Stomach (tissue), 9 donors: ENCODE results near the gene SORCS1. TPM values are rescaled to one million over a fixed set of nuclear protein-coding genes. Genes with fewer than 3 reads are reported as not detected.

Source experiments
- DNase-seq, 2 donors: peaks; one replicate each; pipeline versions ENCODE4 v3.0.0 to v3.0.0-alpha.2; 2013 to 2019
- H3K27ac ChIP-seq, 5 donors: fragments of 200-600 bp in 4 of 5; sonication (generic) in 4 of 5; one replicate each; pipeline ENCODE4 v1.5.1; 2013 to 2019; ENCODE audit warnings: mild to moderate bottlenecking in 1 of 5, moderate library complexity in 1 of 5
- H3K27me3 ChIP-seq, 3 donors: fragments of 200-600 bp; sonication (generic); one replicate each; pipeline ENCODE4 v1.5.1; 2017 to 2019; ENCODE audit warnings: mixed run types in 1 of 3
- H3K36me3 ChIP-seq, 4 donors: fragments of 200-600 bp; sonication (generic); 1 replicate in 3 of 4; 2 replicates in 1 of 4; pipeline ENCODE4 v1.5.1; 2016 to 2019
- H3K4me1 ChIP-seq, 4 donors: fragments of 200-600 bp; sonication (generic); one replicate each; pipeline ENCODE4 v1.5.1; 2016 to 2019
- H3K4me3 ChIP-seq, 4 donors: fragments of 200-600 bp; sonication (generic) in 3 of 4; one replicate each; pipeline ENCODE4 v1.5.1; 2016 to 2019; ENCODE audit warnings: mild to moderate bottlenecking in 1 of 4
- H3K9me3 ChIP-seq, 4 donors: fragments of 200-600 bp; sonication (generic); one replicate each; pipeline ENCODE4 v1.5.1; 2016 to 2019
- EP300 ChIP-seq: sonication (generic); formaldehyde crosslinking; IDR thresholded peaks from one replicate; pipeline ENCODE4 v1.6.1; 2017; ENCODE audit warnings: antibody characterized with exemption
- POLR2A ChIP-seq, 4 donors: fragments of 450-650 bp; IDR thresholded peaks; one replicate each; pipeline ENCODE4 v1.6.1; 2016; ENCODE audit warnings: antibody characterized with exemption in 4 of 4, control low read depth in 2 of 4, mild to moderate bottlenecking in 1 of 4, moderate library complexity in 1 of 4
- POLR2AphosphoS5 ChIP-seq, 3 donors: sonication (generic); formaldehyde crosslinking; IDR thresholded peaks; one replicate each; pipeline ENCODE4 v1.6.1; 2016; ENCODE audit warnings: antibody characterized with exemption in 3 of 3
- WGBS, 5 donors: extraction: QIAGEN DNeasy Blood & Tissue Kit in 3 of 5; methylation state at CpG; one replicate each; pipeline versions ENCODE4 v1.1.5 to v1.1.7; 2013 to 2018; 5-methylcytosine and 5-hydroxymethylcytosine counted together
- intact Hi-C: fragments of 100-400 bp; cut with DNase I; formaldehyde crosslinking; loops from one replicate; pipeline ENCODE4 v1.15.1; 2023; ENCODE audit warnings: low total_unique reads
- polyA plus RNA-seq, 3 donors: library from polyadenylated mRNA; stranded (reverse); fragments of 200-250 nt; gene quantifications; one replicate each; pipeline ENCODE4 v1.2.3, GENCODE V29; 2013
- total RNA-seq, 5 donors: library from RNA; depleted of rRNA; stranded (reverse); fragments of >200 nt; gene quantifications; one replicate each; pipeline versions ENCODE4 v1.1.0 to v1.2.3, GENCODE V29; 2014 to 2016
- TF ChIP-seq, protein P1 (sequence below), 7 experiments: fragments of 450-650 bp in 4 of 7; fragments of 200-600 bp in 3 of 7; sonication (generic) in 3 of 7; IDR thresholded peaks; one replicate each; pipeline ENCODE4 v1.5.1; 2016 to 2019; ENCODE audit warnings: antibody characterized with exemption in 7 of 7, control low read depth in 2 of 7, mild to moderate bottlenecking in 1 of 7
- donor health status: healthy with polysubstance abuse.
- donor health status: Bipolar disorder and iron deficiency.
- donor health status: healthy.

Gene SORCS1
- total and polyA plus RNA-seq, 8 donors = 0.25 to 10.1 (median 0.69) TPM

DNA sequence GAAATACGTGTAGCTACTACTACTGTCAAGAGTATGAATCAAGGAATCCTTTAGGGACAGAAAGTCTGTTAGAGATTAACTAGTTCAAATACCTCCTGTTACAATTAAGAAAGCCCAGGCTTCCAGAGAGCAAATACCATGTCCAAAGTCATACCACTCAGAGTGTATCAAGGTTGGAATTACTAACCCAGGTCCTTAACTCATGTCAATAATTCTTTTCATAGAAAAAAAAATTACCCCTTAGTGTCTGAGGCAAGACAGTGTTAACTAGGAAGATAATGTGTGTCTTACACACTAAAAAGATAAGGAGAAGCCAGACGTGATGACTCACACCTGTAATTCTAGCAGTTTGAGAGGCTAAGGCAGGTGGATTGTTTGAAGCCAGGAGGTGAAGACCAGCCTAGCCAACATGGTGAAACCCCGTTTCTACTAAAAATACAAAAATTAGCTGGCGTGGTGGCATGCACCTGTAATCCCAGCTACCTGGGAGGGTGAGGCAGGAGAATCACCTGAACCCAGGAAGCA, 423.4 kb downstream of the SORCS1 start:
- WGBS, 5 donors = 29 to 50% (median 37%) methylated on average over 4 of the region's 4 CpGs
- no peaks in the 10 kb centered on the region for H3K27me3 ChIP-seq
- no peak overlapping the region for H3K27ac ChIP-seq
- H3K4me1 ChIP-seq = no peaks in the 10 kb centered on the region
- TF ChIP-seq, protein P1, sequence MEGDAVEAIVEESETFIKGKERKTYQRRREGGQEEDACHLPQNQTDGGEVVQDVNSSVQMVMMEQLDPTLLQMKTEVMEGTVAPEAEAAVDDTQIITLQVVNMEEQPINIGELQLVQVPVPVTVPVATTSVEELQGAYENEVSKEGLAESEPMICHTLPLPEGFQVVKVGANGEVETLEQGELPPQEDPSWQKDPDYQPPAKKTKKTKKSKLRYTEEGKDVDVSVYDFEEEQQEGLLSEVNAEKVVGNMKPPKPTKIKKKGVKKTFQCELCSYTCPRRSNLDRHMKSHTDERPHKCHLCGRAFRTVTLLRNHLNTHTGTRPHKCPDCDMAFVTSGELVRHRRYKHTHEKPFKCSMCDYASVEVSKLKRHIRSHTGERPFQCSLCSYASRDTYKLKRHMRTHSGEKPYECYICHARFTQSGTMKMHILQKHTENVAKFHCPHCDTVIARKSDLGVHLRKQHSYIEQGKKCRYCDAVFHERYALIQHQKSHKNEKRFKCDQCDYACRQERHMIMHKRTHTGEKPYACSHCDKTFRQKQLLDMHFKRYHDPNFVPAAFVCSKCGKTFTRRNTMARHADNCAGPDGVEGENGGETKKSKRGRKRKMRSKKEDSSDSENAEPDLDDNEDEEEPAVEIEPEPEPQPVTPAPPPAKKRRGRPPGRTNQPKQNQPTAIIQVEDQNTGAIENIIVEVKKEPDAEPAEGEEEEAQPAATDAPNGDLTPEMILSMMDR (IDR thresholded peaks at IDR 0.05) = no peak
- TF ChIP-seq EP300 (no peak), POLR2AphosphoS5 (IDR thresholded peaks at IDR 0.05) (no peak), POLR2A (IDR thresholded peaks at IDR 0.05) (no peak)
- no peaks in the 10 kb centered on the region for H3K9me3 ChIP-seq
- H3K4me3 ChIP-seq = no peak overlapping the region
- DNase-seq = no peak
- no peaks in the 10 kb centered on the region for H3K36me3 ChIP-seq
- intact Hi-C loops = no loop called here

DNA sequence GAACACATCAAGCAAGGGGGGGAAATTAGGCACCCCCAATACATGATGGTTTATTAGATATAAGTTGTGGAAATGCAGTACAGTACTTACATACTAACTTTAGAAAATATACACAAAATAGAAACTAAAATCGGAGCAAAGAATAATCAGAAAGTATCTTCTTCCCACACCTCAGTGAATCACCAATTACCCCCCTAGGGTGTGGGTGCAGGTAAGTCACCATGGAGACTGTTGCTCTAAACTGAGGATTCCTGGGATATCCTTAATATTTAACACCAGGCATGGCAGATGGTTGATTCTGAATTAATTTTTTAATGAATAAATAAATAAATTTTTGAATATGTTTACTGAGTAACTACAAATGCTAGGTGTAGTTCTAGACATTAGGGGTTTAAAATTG, 424.4 kb downstream of the SORCS1 start:
- intact Hi-C loops = no loop called here

DNA sequence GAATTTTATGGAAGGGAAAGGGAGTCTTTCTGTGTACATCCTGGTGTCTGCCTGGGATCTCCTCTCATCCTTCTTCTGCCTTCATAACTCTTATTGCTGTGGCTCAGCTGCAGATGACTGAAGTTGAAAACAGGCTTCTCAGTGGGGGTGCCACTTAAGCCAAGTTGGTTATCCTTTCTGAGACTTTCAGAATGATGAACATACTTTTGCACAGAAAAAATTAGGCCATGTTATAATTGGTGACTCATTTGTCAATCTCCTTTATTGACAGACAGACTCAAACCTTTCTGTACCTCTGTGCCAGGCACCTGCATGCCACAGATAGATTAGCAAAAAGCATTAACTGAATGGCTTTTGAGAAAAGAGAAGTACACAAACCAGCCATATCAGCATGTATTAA, 430.3 kb downstream of the SORCS1 start:
- Histone ChIP-seq H3K27me3 (no peaks in the 10 kb centered on the region), H3K4me1 (no peaks in the 10 kb centered on the region), H3K9me3 (no peaks in the 10 kb centered on the region), H3K4me3 (no peak overlapping the region), H3K36me3 (no peaks in the 10 kb centered on the region), H3K27ac (no peak overlapping the region)
- no peak for TF ChIP-seq POLR2AphosphoS5 (IDR thresholded peaks at IDR 0.05)
- no peak for TF ChIP-seq EP300
- no peak for TF ChIP-seq POLR2A (IDR thresholded peaks at IDR 0.05)
- intact Hi-C loops = no loop called here
- no peak for DNase-seq

More for the DNA sequence above, 424.4 kb downstream of the SORCS1 start:
- no peak for DNase-seq
- H3K4me3 ChIP-seq = no peak overlapping the region
- 77 to 98% (median 94%) methylated on average over 1 of the region's 1 CpG for WGBS, 5 donors
- H3K27ac ChIP-seq = no peak overlapping the region
- TF ChIP-seq EP300 = no peak
- no peak for TF ChIP-seq POLR2AphosphoS5 (IDR thresholded peaks at IDR 0.05)
- TF ChIP-seq, protein P1 (IDR thresholded peaks at IDR 0.05) = no peak
- TF ChIP-seq POLR2A (IDR thresholded peaks at IDR 0.05) = no peak
- no peaks in the 10 kb centered on the region for H3K9me3 ChIP-seq
- H3K36me3 ChIP-seq = no peaks in the 10 kb centered on the region
- no peaks in the 10 kb centered on the region for H3K27me3 ChIP-seq
- H3K4me1 ChIP-seq = no peaks in the 10 kb centered on the region

- no peaks in the 10 kb centered on the region for H3K9me3 ChIP-seq
- no peaks in the 10 kb centered on the region for H3K4me1 ChIP-seq
- TF ChIP-seq EP300 (no peak), POLR2AphosphoS5 (IDR thresholded peaks at IDR 0.05) (no peak), POLR2A (IDR thresholded peaks at IDR 0.05) (no peak)
- TF ChIP-seq, protein P1 (IDR thresholded peaks at IDR 0.05) = no peak
- no peak for DNase-seq
- intact Hi-C loops = no loop called here
- H3K27me3 ChIP-seq = no peaks in the 10 kb centered on the region
- WGBS, 5 donors = 28 to 56% (median 32%) methylated on average over 2 of the region's 2 CpGs
- H3K4me3 ChIP-seq = no peak overlapping the region
- H3K36me3 ChIP-seq = no peaks in the 10 kb centered on the region
- no peak overlapping the region for H3K27ac ChIP-seq
Measured at GRCh38 chr10:106728232-106728631, 436.3 kb downstream of the SORCS1 start.

- WGBS, 5 donors = 81 to 93% (median 90%) methylated on average over 1 of the region's 1 CpG
- intact Hi-C loops = no loop called here
- Histone ChIP-seq H3K36me3 (no peaks in the 10 kb centered on the region), H3K4me1 (no peaks in the 10 kb centered on the region), H3K27me3 (no peaks in the 10 kb centered on the region), H3K27ac (no peak overlapping the region), H3K4me3 (no peak overlapping the region), H3K9me3 (no peaks in the 10 kb centered on the region)
- TF ChIP-seq EP300 = no peak
- no peak for TF ChIP-seq POLR2AphosphoS5 (IDR thresholded peaks at IDR 0.05)
- TF ChIP-seq, protein P1 (IDR thresholded peaks at IDR 0.05) = no peak
- no peak for TF ChIP-seq POLR2A (IDR thresholded peaks at IDR 0.05)
- no peak for DNase-seq
Measured at GRCh38 chr10:106727170-106727569, 437.3 kb downstream of the SORCS1 start.
